ENCODE data around the gene IL23R.
"Not testable (repeated sequence)": the region's sequence is repeated elsewhere in the genome, so short reads cannot be mapped to it uniquely, and the experiment has no call there.

The IL23R gene

GRCh38 chr1:67138813-67139499, 27.3 kb upstream of the IL23R start:
- Histone ChIP-seq H3K4me1 (ENCODE audit: control insufficient read depth, insufficient read depth, low read length) (no peaks in the 10 kb centered on the region), H3K9ac (ENCODE audit: low read length) (no peak overlapping the region)

GRCh38 chr1:67140460-67140859, 25.8 kb upstream of the IL23R start:
- Histone ChIP-seq H3K4me1 (ENCODE audit: control insufficient read depth, insufficient read depth, low read length) (no peaks in the 10 kb centered on the region), H3K36me3 (ENCODE audit: control insufficient read depth, insufficient read depth, low read length) (no peaks in the 10 kb centered on the region), H3K27ac (ENCODE audit: low read depth, low read length) (no peak overlapping the region), H3K4me3 (ENCODE audit: low read length) (no peak overlapping the region), H3K27me3 (ENCODE audit: control insufficient read depth, insufficient read depth, low read length) (no peaks in the 10 kb centered on the region), H3K9ac (ENCODE audit: low read length) (no peak overlapping the region)

More at GRCh38 chr1:67138813-67139499, 27.3 kb upstream of the IL23R start:
- no peak overlapping the region for H3K27ac ChIP-seq (ENCODE audit: low read depth, low read length)
- H3K27me3 ChIP-seq (ENCODE audit: control insufficient read depth, insufficient read depth, low read length): no peaks in the 10 kb centered on the region
- no peak overlapping the region for H3K4me3 ChIP-seq (ENCODE audit: low read length)
- H3K36me3 ChIP-seq (ENCODE audit: control insufficient read depth, insufficient read depth, low read length): no peaks in the 10 kb centered on the region

GRCh38 chr1:67141832-67142231, 24.4 kb upstream of the IL23R start:
- not testable (repeated sequence) for H3K27ac ChIP-seq (ENCODE audit: low read depth, low read length); H3K27me3 ChIP-seq (ENCODE audit: control insufficient read depth, insufficient read depth, low read length); H3K4me1 ChIP-seq (ENCODE audit: control insufficient read depth, insufficient read depth, low read length); H3K4me3 ChIP-seq (ENCODE audit: low read length); H3K36me3 ChIP-seq (ENCODE audit: control insufficient read depth, insufficient read depth, low read length); H3K9ac ChIP-seq (ENCODE audit: low read length)

DNA sequence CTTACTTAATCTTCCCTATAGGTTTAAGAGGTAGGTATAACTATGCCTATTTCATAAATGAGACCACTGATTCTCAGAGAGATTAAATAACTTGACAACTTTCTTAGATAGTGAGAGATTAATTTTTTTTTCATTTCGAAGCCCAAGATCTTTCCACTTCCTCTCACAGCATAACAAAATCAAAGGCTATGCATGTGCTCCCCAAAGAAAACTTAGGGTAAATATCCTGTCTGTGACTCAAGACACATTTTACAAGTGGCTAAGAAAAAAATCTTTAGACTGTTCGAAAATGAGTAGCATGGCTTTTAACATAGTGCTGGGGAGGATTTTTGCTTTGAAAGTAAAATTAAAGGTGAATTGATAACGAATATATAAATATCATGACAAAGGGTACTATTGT, 23.3 kb upstream of the IL23R start:
- no peaks in the 10 kb centered on the region for H3K4me1 ChIP-seq (ENCODE audit: control insufficient read depth, insufficient read depth, low read length)
- H3K36me3 ChIP-seq (ENCODE audit: control insufficient read depth, insufficient read depth, low read length): no peaks in the 10 kb centered on the region
- H3K27me3 ChIP-seq (ENCODE audit: control insufficient read depth, insufficient read depth, low read length): no peaks in the 10 kb centered on the region
- no peak overlapping the region for H3K27ac ChIP-seq (ENCODE audit: low read depth, low read length)
- H3K9ac ChIP-seq (ENCODE audit: low read length): no peak overlapping the region
- H3K4me3 ChIP-seq (ENCODE audit: low read length): no peak overlapping the region

GRCh38 chr1:67143966-67144365, 22.3 kb upstream of the IL23R start:
- H3K36me3 ChIP-seq (ENCODE audit: control insufficient read depth, insufficient read depth, low read length): no peaks in the 10 kb centered on the region
- H3K27ac ChIP-seq (ENCODE audit: low read depth, low read length): no peak overlapping the region
- no peak overlapping the region for H3K4me3 ChIP-seq (ENCODE audit: low read length)
- no peak overlapping the region for H3K9ac ChIP-seq (ENCODE audit: low read length)
- H3K4me1 ChIP-seq (ENCODE audit: control insufficient read depth, insufficient read depth, low read length): peaks cover 4% of the 10 kb centered on the region
- no peaks in the 10 kb centered on the region for H3K27me3 ChIP-seq (ENCODE audit: control insufficient read depth, insufficient read depth, low read length)

GRCh38 chr1:67144696-67145095, 21.6 kb upstream of the IL23R start:
- H3K27ac ChIP-seq (ENCODE audit: low read depth, low read length): no peak overlapping the region
- H3K27me3 ChIP-seq (ENCODE audit: control insufficient read depth, insufficient read depth, low read length): no peaks in the 10 kb centered on the region
- no peaks in the 10 kb centered on the region for H3K36me3 ChIP-seq (ENCODE audit: control insufficient read depth, insufficient read depth, low read length)
- H3K9ac ChIP-seq (ENCODE audit: low read length): no peak overlapping the region
- no peak overlapping the region for H3K4me3 ChIP-seq (ENCODE audit: low read length)
- H3K4me1 ChIP-seq (ENCODE audit: control insufficient read depth, insufficient read depth, low read length): peaks cover 5% of the 10 kb centered on the region

GRCh38 chr1:67146101-67146500, 20.2 kb upstream of the IL23R start:
- Histone ChIP-seq H3K27me3 (ENCODE audit: control insufficient read depth, insufficient read depth, low read length) (no peaks in the 10 kb centered on the region), H3K9ac (ENCODE audit: low read length) (no peak overlapping the region), H3K4me1 (ENCODE audit: control insufficient read depth, insufficient read depth, low read length) (peaks cover 5% of the 10 kb centered on the region), H3K27ac (ENCODE audit: low read depth, low read length) (no peak overlapping the region), H3K36me3 (ENCODE audit: control insufficient read depth, insufficient read depth, low read length) (no peaks in the 10 kb centered on the region), H3K4me3 (ENCODE audit: low read length) (no peak overlapping the region)

DNA sequence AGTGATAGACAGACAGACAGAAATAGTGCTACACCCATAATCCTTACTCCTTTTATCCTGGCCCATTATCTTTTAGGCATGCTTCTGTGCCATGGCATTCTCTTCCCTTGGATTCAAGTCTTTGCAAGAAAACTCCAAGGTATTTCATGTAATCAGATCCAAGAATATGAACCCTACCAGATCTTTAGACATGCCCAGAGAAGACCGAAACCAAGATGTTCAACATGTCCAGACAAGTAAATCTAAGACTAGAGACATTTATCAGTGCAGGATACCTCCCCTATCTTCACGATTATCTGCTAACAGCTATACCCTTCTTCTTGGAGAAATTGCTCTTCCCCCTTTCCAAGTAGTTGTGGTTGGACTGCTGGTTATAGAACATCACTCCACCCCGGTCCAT, 19.7 kb upstream of the IL23R start:
- Histone ChIP-seq H3K4me1 (ENCODE audit: control insufficient read depth, insufficient read depth, low read length) (peaks cover 5% of the 10 kb centered on the region), H3K27me3 (ENCODE audit: control insufficient read depth, insufficient read depth, low read length) (no peaks in the 10 kb centered on the region), H3K4me3 (ENCODE audit: low read length) (no peak overlapping the region), H3K36me3 (ENCODE audit: control insufficient read depth, insufficient read depth, low read length) (no peaks in the 10 kb centered on the region), H3K27ac (ENCODE audit: low read depth, low read length) (no peak overlapping the region), H3K9ac (ENCODE audit: low read length) (no peak overlapping the region)

- H3K4me3 ChIP-seq (ENCODE audit: low read length); H3K27me3 ChIP-seq (ENCODE audit: control insufficient read depth, insufficient read depth, low read length): not testable (repeated sequence)
Measured at GRCh38 chr1:67147973-67148372, 18.3 kb upstream of the IL23R start.

GRCh38 chr1:67148516-67149178, 17.6 kb upstream of the IL23R start:
- Histone ChIP-seq H3K27ac (ENCODE audit: low read depth, low read length) (no peak overlapping the region), H3K27me3 (ENCODE audit: control insufficient read depth, insufficient read depth, low read length) (no peaks in the 10 kb centered on the region), H3K4me3 (ENCODE audit: low read length) (peak overlapping the region; percentile 44), H3K36me3 (ENCODE audit: control insufficient read depth, insufficient read depth, low read length) (no peaks in the 10 kb centered on the region), H3K4me1 (ENCODE audit: control insufficient read depth, insufficient read depth, low read length) (peaks cover 5% of the 10 kb centered on the region), H3K9ac (ENCODE audit: low read length) (no peak overlapping the region)

More at GRCh38 chr1:67147973-67148372, 18.3 kb upstream of the IL23R start:
- H3K4me1 ChIP-seq (ENCODE audit: control insufficient read depth, insufficient read depth, low read length); H3K36me3 ChIP-seq (ENCODE audit: control insufficient read depth, insufficient read depth, low read length); H3K9ac ChIP-seq (ENCODE audit: low read length); H3K27ac ChIP-seq (ENCODE audit: low read depth, low read length): not testable (repeated sequence)

- Histone ChIP-seq H3K9ac (ENCODE audit: low read length) (no peak overlapping the region), H3K4me3 (ENCODE audit: low read length) (peak overlapping the region; percentile 44), H3K36me3 (ENCODE audit: control insufficient read depth, insufficient read depth, low read length) (no peaks in the 10 kb centered on the region), H3K27ac (ENCODE audit: low read depth, low read length) (no peak overlapping the region), H3K27me3 (ENCODE audit: control insufficient read depth, insufficient read depth, low read length) (no peaks in the 10 kb centered on the region), H3K4me1 (ENCODE audit: control insufficient read depth, insufficient read depth, low read length) (peaks cover 5% of the 10 kb centered on the region)
Measured at GRCh38 chr1:67149179-67149770, 17.0 kb upstream of the IL23R start.

DNA sequence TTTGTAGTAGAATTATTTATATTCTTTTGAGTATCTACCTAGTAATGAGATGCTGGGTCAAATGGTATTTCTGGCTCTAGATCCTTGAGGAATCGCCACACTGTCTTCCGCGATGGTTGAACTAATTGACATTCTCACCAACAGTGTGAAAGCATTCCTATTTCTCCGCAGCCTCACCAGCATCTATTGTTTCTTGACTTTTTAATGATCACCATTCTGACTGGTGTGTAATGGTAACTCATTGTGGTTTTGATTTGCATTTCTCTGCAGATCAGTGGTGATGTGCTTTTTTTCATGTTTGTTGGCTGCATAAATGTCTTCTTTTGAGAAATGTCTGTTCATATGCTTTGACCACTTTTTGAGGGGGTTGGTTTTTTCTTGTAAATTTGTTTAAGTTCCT, 15.3 kb upstream of the IL23R start:
- Histone ChIP-seq H3K36me3 (ENCODE audit: control insufficient read depth, insufficient read depth, low read length) (no peaks in the 10 kb centered on the region), H3K9ac (ENCODE audit: low read length) (no peak overlapping the region), H3K4me1 (ENCODE audit: control insufficient read depth, insufficient read depth, low read length) (peaks cover 5% of the 10 kb centered on the region), H3K27ac (ENCODE audit: low read depth, low read length) (no peak overlapping the region), H3K27me3 (ENCODE audit: control insufficient read depth, insufficient read depth, low read length) (no peaks in the 10 kb centered on the region), H3K4me3 (ENCODE audit: low read length) (no peak overlapping the region)

DNA sequence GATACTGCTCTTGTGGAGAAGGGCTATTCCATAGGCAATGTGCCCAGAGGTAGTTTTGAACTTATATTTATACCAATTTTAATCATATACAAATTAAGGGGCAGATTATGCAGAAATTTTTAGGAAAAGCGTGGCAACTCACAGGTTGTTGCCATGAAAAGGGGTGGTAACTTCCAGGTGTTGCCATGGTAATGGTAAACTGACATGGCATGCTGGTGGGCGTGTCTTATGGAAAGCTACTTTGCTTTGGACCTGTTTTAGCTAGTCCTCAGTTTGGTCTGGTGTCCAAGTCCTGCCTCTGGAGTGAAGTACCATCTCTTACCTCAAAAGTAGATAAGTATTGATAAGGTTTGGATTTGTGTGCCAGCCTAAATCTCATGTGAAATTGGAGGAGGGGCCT, 7.9 kb upstream of the IL23R start:
- no peaks in the 10 kb centered on the region for H3K36me3 ChIP-seq (ENCODE audit: control insufficient read depth, insufficient read depth, low read length)
- no peak overlapping the region for H3K9ac ChIP-seq (ENCODE audit: low read length)
- no peaks in the 10 kb centered on the region for H3K4me1 ChIP-seq (ENCODE audit: control insufficient read depth, insufficient read depth, low read length)
- no peak overlapping the region for H3K27ac ChIP-seq (ENCODE audit: low read depth, low read length)
- H3K4me3 ChIP-seq (ENCODE audit: low read length): no peak overlapping the region
- no peaks in the 10 kb centered on the region for H3K27me3 ChIP-seq (ENCODE audit: control insufficient read depth, insufficient read depth, low read length)

Data from rectal smooth muscle tissue (tissue), 1 donor.